ENCODE results near the gene FRAT1.

DNA sequence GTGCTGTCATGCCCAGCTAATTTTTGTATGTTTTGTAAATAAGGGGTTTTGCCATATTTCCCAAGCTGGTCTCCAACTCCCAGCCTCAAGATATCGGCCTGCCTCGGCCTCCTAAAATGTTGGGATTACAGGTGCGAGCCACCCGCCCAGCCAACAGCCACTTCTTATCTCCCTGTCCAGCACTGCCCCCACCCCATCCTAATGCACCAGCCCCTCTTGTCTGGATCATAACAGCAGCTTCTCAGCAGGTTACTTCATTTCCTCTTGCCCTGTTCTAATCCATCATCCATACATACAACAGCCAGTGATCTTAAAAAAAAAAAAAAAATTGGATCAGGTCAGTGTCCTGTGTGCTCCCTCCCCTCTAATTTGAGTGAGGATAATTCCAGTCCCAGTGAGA, 28.2 kb downstream of the FRAT1 start:
- TF ChIP-seq EP300 (IDR thresholded peaks at IDR 0.05; ENCODE audit: low read depth in 2 of 2, low read length in 2 of 2) (no peak), EP300 (CRISPR knock-in tag; IDR thresholded peaks at IDR 0.05; ENCODE audit: borderline replicate concordance) (no peak), PAF1 (CRISPR knock-in tag; IDR thresholded peaks at IDR 0.05) (no peak), FOSL1 (CRISPR knock-in tag; IDR thresholded peaks at IDR 0.05; ENCODE audit: borderline replicate concordance) (no peak), TBL1XR1 (IDR thresholded peaks at IDR 0.05; ENCODE audit: borderline replicate concordance, low read length, partially characterized antibody) (no peak)
- TF ChIP-seq, protein P1, sequence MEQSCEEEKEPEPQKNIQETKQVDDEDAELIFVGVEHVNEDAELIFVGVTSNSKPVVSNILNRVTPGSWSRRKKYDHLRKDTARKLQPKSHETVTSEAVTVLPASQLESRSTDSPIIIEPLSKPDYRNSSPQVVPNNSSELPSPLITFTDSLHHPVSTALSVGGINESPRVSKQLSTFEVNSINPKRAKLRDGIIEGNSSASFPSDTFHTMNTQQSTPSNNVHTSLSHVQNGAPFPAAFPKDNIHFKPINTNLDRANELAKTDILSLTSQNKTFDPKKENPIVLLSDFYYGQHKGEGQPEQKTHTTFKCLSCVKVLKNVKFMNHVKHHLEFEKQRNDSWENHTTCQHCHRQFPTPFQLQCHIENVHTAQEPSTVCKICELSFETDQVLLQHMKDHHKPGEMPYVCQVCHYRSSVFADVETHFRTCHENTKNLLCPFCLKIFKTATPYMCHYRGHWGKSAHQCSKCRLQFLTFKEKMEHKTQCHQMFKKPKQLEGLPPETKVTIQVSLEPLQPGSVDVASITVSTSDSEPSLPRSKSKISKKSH (CRISPR knock-in tag; IDR thresholded peaks at IDR 0.05; ENCODE audit: borderline replicate concordance), result no peak

Measured in HepG2 (cell line).